Smooth muscle cell (in vitro differentiated cells): Measurements from ENCODE around the gene HSPG2. TPM values are rescaled to one million over a fixed set of nuclear protein-coding genes. Genes with fewer than 3 reads are reported as not detected.

ENCODE experiments used
- DNase-seq: peaks from one replicate; lab custom pipeline; 2025; ENCODE audit not compliant: unreplicated experiment; lab: John Stamatoyannopoulos, UW
- H2AFZ ChIP-seq: fragments of 200-600 bp; sonication (generic); 2 replicates; pipeline ENCODE4 v1.6.0; 2016; ENCODE audit warnings: antibody characterized with exemption, low read depth, mild to moderate bottlenecking
- H3F3A ChIP-seq: fragments of 200-600 bp; sonication (generic); 2 replicates; pipeline ENCODE4 v1.6.0; 2017; ENCODE audit warnings: antibody characterized with exemption, low read depth
- H3K27ac ChIP-seq: fragments of 200-600 bp; sonication (generic); 2 replicates; pipeline ENCODE4 v1.5.1; 2016; ENCODE audit warnings: low read depth, mild to moderate bottlenecking
- H3K27me3 ChIP-seq: fragments of 200-600 bp; sonication (generic); 2 replicates; pipeline ENCODE4 v1.6.1; 2016; ENCODE audit warnings: low read depth, mild to moderate bottlenecking
- H3K36me3 ChIP-seq: fragments of 200-600 bp; sonication (generic); 2 replicates; pipeline ENCODE4 v1.5.1; 2016; ENCODE audit warnings: low read depth
- H3K4me1 ChIP-seq: fragments of 200-600 bp; sonication (generic); 2 replicates; pipeline ENCODE4 v1.5.1; 2016; ENCODE audit warnings: low read depth
- H3K4me2 ChIP-seq: fragments of 200-600 bp; sonication (generic); 2 replicates; pipeline ENCODE4 v1.6.0; 2016; ENCODE audit warnings: mild to moderate bottlenecking
- H3K4me3 ChIP-seq: fragments of 200-600 bp; sonication (generic); 2 replicates; pipeline ENCODE4 v1.5.1; 2016; ENCODE audit warnings: mild to moderate bottlenecking
- H3K79me2 ChIP-seq: fragments of 200-600 bp; sonication (generic); 2 replicates; pipeline ENCODE4 v1.6.0; 2016; ENCODE audit warnings: low read depth, mild to moderate bottlenecking
- H3K9ac ChIP-seq: fragments of 200-600 bp; sonication (generic); 2 replicates; pipeline ENCODE4 v1.6.0; 2016; ENCODE audit warnings: low read depth
- H3K9me3 ChIP-seq: fragments of 200-600 bp; sonication (generic); replicated peaks from 2 replicates; pipeline ENCODE4 v1.5.1; 2016; ENCODE audit warnings: low read depth
- H4K20me1 ChIP-seq: fragments of 200-600 bp; sonication (generic); 2 replicates; pipeline ENCODE4 v1.6.0; 2016; ENCODE audit warnings: low read depth
- CTCF ChIP-seq: fragments of 200-600 bp; sonication (generic); IDR thresholded peaks from 2 replicates; pipeline ENCODE4 v1.5.1; 2017; ENCODE audit warnings: borderline replicate concordance, mild to moderate bottlenecking, antibody characterized with exemption; ENCODE audit not compliant: insufficient read depth, poor library complexity, severe bottlenecking
- WGBS: methylation state at CpG from one replicate; pipeline ENCODE4 v1.1.7; 2016; ENCODE audit warnings: low lambda C conversion rate; 5-methylcytosine and 5-hydroxymethylcytosine counted together
- polyA plus RNA-seq: library from polyadenylated mRNA; unstranded; fragments of >200 nt; fragmentation: Nextera tagmentation; extraction: Ambion mirVana; gene quantifications from 2 replicates; pipeline ENCODE4 v1.2.1, GENCODE V29; 2016
- total RNA-seq: library from RNA; depleted of rRNA; stranded (reverse); fragments of >200 nt; gene quantifications from 2 replicates; pipeline ENCODE4 v1.2.3, GENCODE V29; 2014

Gene HSPG2
- total and polyA plus RNA-seq, 2 experiments from 2014 or later, result 40.7 to 46.7 TPM

- H3K9ac ChIP-seq, result no peak overlapping the region
- H3K4me1 ChIP-seq, result no peaks in the 10 kb centered on the region
- WGBS, result 95% methylated on average over 15 of the region's 16 CpGs
- DNase-seq, result no peak
- H4K20me1 ChIP-seq, result peaks cover 10% of the 10 kb centered on the region
- H3K27me3 ChIP-seq, result no peaks in the 10 kb centered on the region
- H3K4me2 ChIP-seq, result no peak overlapping the region
- H2AFZ ChIP-seq, result no peak overlapping the region
- no peaks in the 10 kb centered on the region for H3K79me2 ChIP-seq
- H3K27ac ChIP-seq, result no peak overlapping the region
- no peaks in the 10 kb centered on the region for H3F3A ChIP-seq
- TF ChIP-seq CTCF, result no peak
- H3K36me3 ChIP-seq, result no peaks in the 10 kb centered on the region
- H3K4me3 ChIP-seq, result no peak overlapping the region
- H3K9me3 ChIP-seq, result no peaks in the 10 kb centered on the region
These were observed 56.5 kb downstream of the HSPG2 start for GRCh38 chr1:21880619-21880970.

GRCh38 chr1:21879928-21880618 is 57.0 kb downstream of the HSPG2 start:
- no peak overlapping the region for H3K9ac ChIP-seq
- no peak for TF ChIP-seq CTCF
- no peak overlapping the region for H3K27ac ChIP-seq
- H3K4me1 ChIP-seq, result no peaks in the 10 kb centered on the region
- no peaks in the 10 kb centered on the region for H3K79me2 ChIP-seq
- H3K27me3 ChIP-seq, result no peaks in the 10 kb centered on the region
- H2AFZ ChIP-seq, result no peak overlapping the region
- DNase-seq, result no peak
- H3K9me3 ChIP-seq, result no peaks in the 10 kb centered on the region
- H3F3A ChIP-seq, result no peaks in the 10 kb centered on the region
- 98% methylated on average over 19 of the region's 19 CpGs for whole genome bisulfite sequencing
- H3K4me2 ChIP-seq, result no peak overlapping the region
- peaks cover 6% of the 10 kb centered on the region for H4K20me1 ChIP-seq
- H3K36me3 ChIP-seq, result no peaks in the 10 kb centered on the region
- H3K4me3 ChIP-seq, result no peak overlapping the region

GRCh38 chr1:21878840-21879478 is 58.2 kb downstream of the HSPG2 start:
- Histone ChIP-seq H3K4me1 (no peaks in the 10 kb centered on the region), H3K36me3 (no peaks in the 10 kb centered on the region)
- DNase-seq, result no peak

More at GRCh38 chr1:21878840-21879478, 58.2 kb downstream of the HSPG2 start:
- no peaks in the 10 kb centered on the region for H3K79me2 ChIP-seq
- H3F3A ChIP-seq, result no peaks in the 10 kb centered on the region
- no peak overlapping the region for H3K4me3 ChIP-seq
- TF ChIP-seq CTCF, result no peak
- no peak overlapping the region for H3K9ac ChIP-seq
- no peak overlapping the region for H3K27ac ChIP-seq
- no peaks in the 10 kb centered on the region for H3K9me3 ChIP-seq
- H2AFZ ChIP-seq, result no peak overlapping the region
- H3K4me2 ChIP-seq, result no peak overlapping the region
- peaks cover 6% of the 10 kb centered on the region for H4K20me1 ChIP-seq
- WGBS, result over 99% methylated on average over 11 of the region's 11 CpGs
- no peaks in the 10 kb centered on the region for H3K27me3 ChIP-seq
